NCI-H748 treated with DMSO at 0.1 percent for 48 hours (cell line): ENCODE results near the gene ARID4B.
"Not testable (repeated sequence)": the region's sequence is repeated elsewhere in the genome, so short reads cannot be mapped to it uniquely, and the experiment has no call there.

Source experiments
- DNase-seq: peaks from one replicate; lab custom pipeline; 2025; lab: John Stamatoyannopoulos, UW

Gene ARID4B

GRCh38 chr1:235160383-235160956, 167.5 kb downstream of the ARID4B start:
- DNase-seq = no peak

- not testable (repeated sequence) for DNase-seq
Observed at GRCh38 chr1:235159930-235160329, 168.0 kb downstream of the ARID4B start.

DNA sequence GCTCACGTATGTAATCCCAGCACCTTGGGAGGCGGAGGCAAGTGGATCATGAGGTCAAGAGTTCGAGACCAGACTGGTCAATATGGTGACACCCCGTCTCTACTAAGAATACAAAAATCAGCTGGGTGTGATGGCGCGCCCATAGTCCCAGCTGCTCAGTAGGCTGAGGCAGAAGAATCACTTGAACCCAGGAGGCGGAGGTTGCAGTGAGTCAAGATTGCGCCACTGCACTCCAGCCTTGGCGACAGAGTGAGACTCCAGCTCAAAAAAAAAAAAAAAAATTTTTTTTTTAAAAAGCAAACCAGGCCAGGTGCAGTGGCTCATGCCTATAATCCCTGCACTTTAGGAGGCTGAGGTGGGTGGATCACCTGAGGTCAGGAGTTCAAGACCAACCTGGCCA, 168.7 kb downstream of the ARID4B start:
- not testable (repeated sequence) for DNase-seq

DNA sequence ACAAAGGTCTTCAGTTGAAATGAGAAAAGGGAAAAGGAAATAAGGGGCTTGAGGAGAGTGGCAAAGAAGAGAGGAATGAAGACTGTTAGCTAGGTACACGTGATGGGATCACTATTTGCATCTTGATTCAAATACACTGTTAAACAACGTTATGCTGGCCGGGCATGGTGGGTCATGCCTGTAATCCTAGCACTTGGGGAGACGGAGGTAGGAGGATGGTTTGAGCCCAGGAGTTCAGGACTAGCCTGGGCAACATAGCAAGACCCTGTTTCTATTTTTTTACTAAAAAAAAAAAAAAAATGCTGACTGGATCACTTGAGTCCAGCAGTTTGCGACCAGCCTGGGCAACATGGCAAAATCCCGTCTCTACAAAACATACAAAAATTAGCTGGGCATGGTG, 169.3 kb downstream of the ARID4B start:
- DNase-seq = no peak

DNA sequence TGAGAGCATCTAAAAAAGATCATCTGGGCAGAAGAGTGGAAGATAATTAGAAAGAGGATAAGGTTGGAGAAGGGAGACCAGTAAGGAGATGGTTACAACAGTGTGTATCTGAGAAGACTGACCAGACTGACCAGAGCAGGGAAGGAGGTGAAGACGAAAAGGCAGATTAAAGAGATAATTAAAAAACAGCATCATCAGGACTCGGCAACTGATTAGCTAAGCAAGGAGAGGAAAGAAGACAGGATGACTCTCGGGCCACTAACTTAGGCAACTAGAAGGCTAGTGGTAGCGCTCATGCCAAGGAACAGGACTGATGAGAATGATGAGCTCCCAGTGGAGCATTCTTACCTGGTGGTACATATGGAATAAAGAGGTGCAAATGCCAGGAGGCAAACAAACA, 170.8 kb downstream of the ARID4B start:
- no peak for DNase-seq

GRCh38 chr1:235156740-235157139, 171.2 kb downstream of the ARID4B start:
- no peak for DNase-seq

DNA sequence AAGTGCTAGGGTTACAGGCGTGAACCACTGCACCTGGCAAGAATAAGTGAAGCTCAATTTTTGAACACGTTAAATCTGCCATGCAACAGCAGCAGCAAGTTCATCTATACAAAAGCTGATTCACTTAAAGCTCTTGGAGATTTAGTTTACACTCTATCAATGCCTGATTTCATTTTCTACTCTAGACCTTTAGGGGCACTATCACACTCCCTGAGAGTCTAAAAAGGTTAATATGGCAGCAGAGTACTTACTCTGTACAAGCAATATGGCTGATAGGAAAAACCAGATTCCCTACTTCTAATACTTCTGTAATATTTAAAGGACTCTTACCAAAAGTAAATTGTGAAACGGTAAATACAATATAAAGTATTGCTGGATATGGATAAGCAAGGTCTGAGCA, 171.7 kb downstream of the ARID4B start:
- DNase-seq = no peak

DNA sequence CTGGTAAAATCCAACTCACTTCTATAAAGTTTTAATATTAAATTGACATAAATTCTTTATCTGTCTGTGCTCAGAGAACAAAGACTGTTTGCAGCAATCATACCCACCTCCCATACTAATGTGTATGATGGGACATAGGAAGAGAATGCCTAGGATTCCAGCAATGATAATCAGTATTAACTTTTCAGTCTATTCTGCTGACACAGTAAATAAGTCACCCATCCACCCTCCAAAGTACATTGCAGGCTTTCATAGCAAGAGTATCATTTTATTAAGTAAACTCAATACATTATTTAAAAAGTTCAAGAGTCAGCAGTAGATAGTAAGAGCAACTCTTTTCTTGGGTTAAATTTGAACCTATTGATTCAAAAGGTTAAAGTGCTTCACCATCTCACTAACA, 175.7 kb downstream of the ARID4B start:
- no peak for DNase-seq

DNA sequence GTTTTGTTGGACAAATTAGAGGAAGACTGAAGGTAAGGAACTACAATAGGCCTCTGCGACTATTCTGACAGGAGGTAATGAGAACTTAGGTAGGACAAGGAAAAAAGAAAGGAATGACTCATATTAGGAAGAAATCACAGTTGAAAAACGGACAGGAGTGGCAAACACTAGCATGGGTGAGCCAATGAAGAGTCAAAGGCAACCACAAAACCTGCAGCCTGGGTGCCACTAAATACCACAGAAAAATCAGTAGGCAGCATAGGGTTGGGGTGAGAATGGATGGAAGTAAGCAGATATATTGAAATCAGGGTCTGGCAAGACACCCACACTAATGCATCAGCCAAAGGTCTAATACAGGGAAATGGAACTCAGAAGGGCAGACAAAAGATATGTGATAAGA, 176.9 kb downstream of the ARID4B start:
- no peak for DNase-seq

DNA sequence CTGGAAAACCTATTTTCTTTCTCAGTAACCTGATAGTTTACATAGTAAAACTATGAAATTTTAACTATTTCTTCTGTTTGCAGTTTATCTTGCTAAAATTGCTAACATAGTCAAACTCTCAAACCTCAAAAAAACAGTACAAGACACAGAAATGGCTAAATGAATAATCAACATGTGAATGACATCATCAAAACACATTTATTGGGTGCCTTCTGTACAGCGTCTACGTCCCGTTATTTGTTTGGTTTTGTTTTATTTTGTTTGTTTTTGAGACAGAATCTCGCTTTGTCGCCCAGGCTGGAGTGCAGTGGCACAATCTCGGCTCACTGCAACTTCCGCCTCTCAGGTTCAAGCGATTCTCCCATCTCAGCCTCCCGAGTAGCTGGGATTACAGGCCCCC, 178.2 kb downstream of the ARID4B start:
- no peak for DNase-seq

- no peak for DNase-seq
Observed at GRCh38 chr1:235147269-235147668, 180.7 kb downstream of the ARID4B start.

DNA sequence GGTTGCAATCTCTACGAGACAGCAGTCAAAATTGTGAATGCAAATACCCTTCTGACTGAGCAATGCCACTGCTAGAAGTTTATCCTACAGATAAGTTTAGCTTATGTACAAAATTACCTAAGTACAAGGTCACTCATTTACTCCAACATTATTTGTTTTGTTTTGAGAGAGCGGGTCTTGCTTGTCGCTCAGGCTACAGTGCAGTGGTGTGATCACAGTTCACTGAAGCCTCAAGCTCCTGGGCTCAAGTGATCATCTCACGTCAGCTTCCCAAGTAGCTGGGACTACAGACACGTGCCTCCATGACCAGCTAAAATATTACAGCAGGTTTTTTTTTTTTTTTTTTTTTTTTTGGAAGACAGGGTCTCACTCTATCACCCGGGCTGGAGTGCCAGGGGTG, 182.3 kb downstream of the ARID4B start:
- no peak for DNase-seq

- DNase-seq = no peak
Observed at GRCh38 chr1:235142991-235143390, 185.0 kb downstream of the ARID4B start.

GRCh38 chr1:235139315-235139714, 188.7 kb downstream of the ARID4B start:
- no peak for DNase-seq

- no peak for DNase-seq
Observed at GRCh38 chr1:235138821-235139220, 189.2 kb downstream of the ARID4B start.

GRCh38 chr1:235136111-235136510, 191.9 kb downstream of the ARID4B start:
- no peak for DNase-seq

DNA sequence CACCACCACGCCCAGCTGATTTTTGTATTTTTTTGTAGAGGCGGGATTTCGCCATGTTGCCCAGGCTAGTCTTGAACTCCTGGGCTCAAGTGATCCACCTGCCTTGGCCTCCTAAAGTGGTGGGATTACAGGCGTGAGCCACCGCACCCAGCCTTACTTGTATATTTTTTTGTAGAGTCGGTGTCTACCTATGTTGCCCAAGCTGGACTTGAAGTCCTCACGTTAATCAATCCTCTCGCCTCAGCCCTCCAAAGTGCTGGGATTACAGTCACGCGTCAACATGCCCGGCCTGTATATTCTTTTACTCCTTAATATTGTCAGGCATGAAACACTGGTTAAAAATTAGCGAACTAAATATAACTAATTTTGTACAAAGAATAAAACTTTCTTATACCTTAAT, 193.8 kb downstream of the ARID4B start:
- no peak for DNase-seq

GRCh38 chr1:235133086-235133485, 194.9 kb downstream of the ARID4B start:
- no peak for DNase-seq

GRCh38 chr1:235131961-235132360, 196.0 kb downstream of the ARID4B start:
- DNase-seq = no peak

DNA sequence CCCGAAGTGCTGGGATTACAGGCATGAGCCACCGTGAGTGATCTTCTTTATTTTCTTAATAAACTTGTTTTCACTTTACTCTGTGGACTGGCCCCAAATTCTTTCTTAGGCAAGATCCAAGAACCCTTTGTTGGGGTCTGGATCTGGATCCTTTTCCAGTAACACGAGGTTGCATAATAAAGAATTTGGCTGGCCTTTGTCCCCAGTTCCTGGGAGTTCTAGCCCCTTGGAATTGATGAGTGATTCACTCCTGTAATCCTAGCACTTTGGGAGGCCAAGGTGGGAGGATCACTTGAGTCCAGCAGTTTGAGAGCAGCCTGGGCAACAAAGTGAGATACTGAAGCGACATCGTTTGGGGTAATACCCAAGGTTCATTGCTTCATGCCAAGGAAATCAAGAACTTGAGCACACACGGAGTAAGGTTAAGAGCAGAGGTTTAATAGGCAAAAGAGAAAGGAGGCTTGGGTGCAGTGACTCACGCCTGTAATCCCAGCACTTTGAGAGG, 197.2 kb downstream of the ARID4B start:
- no peak for DNase-seq

- DNase-seq = no peak
Observed at GRCh38 chr1:235129774-235130570, 198.0 kb downstream of the ARID4B start.

GRCh38 chr1:235128456-235129328, 199.3 kb downstream of the ARID4B start, which contains the start of gene TOMM20:
TOMM20 (minus strand) TSS chr1:235128837; CDS start chr1:235128715, 122 bp downstream.
- DNase-seq = peak; percentile 75
